NCI-H226 (cell line): ENCODE data around the gene RNF17.
A peak's percentile ranks its signal among the peaks of the same experiment; 100 is the strongest.

Source experiments
- DNase-seq: peaks from one replicate; pipeline ENCODE4 v3.0.0-alpha.2; 2015

Gene RNF17

DNA sequence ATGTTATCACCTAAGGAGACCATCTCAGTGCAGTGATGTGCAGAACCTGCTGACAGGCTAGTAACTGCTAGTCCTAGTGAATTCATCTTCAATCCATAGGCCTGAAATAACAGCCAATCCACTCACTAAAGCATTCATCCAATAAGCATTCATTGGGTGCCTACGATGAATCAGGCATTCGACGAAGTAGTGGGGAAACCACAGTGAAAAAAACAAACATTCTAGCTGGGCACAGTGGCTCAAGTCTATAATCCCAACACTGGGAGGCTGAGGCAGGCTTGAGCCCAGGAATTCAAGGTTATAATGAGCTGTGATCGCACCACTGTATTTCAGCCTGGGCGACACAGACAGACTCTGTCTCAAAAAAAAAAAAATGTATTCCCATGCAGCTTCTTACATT is 135.6 kb downstream of the RNF17 start:
- DNase-seq = no peak

DNA sequence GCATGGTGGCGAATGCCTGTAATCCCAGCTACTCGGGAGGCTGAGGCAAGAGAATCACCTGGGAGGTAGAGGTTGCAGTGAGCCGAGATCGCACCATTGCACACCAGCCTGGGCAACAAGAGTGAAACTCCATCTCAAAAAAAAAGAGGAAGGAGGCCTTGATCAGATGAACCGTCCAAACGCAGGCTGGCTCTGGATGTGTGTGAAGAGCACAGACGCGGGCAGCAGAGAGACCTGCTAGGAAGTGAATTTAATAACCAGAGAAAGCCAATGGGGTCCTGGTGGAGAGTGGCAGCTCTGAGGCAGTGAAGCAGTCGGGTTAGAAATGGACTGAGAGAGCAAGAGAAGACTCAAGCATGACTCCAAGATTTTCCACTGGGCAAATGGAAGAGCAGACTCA is 136.5 kb downstream of the RNF17 start:
- no peak for DNase-seq

DNA sequence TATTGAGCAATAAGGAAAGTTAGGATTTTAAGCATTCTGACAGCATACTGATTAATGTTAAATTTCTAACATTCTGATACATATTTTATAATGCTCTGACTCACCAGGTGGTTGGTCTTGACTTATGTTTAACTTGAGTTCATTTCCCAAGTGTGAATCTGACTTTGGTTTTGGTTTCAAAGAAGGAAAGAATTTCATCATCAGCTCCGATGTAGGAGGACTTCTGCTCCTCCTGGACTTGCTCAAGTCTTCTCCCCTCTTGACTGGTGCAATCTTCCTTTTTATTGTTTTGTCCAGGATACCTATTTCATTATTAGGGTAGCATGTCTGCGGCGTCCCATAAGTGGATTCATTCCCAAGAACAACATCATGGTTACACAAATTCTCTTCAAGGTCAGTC is 141.3 kb downstream of the RNF17 start:
- no peak for DNase-seq

DNA sequence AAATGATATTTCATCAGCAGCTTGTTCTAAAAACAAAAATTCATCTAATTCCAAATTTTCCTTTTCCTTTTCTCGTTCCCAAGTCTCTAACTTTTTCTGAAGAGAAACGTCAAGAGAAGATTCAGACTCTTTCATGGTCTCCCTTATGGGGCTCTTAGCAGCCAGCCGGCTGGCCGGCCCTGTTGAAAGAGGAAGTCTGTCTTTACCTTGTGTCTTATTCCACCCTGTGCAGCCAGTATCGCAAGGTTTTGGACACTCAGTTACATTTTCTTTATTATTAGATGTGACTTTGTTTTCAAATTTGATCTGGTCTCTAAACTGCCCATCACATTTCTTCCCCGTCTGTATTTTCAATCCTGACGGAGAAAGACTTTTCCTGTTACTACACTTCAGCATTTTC is 142.3 kb downstream of the RNF17 start:
- DNase-seq = no peak

DNA sequence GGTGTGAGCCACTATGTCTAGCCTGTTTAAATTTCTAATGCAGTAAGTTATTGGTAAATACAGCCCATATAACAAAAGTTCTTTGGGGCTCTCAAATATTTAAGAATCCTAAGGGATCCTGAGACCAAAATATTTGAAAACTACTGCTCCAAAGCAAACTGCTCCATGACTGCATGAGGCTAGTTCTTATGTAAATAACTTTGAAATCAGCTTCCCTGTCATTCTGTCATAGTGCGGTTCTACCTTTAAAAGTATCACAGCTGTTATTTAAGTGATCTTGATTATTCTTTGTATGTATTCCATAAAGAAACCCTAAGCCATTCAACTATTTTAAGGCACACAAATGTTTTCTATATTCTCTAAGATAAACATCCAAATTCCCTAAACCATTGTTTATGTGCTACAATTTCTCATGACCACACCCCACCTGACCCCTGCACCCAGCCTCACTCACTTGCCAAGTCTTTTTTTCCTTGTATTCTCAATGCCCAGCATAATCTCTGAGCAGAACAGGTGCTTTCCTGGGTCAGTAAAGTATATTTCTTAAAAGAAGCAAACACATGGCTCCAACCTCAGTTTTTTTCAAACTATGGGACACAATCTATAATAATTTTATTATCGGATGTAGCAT is 146.6 kb downstream of the RNF17 start:
- no peak for DNase-seq

DNA sequence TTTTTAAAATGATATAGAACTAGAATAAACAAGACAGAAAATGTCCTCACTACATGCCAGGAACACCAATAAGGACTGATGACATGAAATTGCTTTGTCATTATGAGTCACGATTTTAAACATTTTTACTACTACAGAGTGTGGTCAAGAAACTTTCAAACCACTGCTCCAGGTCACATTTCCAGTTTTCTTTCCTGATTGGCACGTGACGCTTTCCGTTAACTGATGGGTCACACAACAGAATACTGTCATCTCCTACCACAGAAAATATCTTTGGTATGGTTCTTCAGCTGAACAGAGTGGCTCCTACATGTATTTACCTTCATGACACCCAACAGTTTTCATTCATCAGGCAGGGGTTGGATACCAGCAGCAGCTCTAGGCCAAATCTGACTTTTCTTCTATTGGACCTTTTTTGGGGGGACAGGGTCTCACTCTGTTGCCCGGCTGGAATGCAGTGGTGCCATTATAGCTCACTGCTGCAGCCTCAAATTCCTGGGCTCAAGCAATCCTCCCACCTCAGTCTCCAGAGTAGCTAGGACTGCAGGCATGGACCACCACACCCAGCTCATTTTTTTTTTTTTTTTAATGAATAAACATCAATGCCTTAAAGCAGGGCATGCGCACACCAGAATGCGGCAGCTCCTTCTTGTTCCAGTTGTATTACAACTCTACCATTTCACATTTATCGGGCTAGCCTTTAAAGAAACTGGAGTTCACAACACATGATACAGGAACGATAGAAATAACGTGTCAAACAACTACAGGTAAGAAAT is 147.4 kb downstream of the RNF17 start:
- DNase-seq = no peak

DNA sequence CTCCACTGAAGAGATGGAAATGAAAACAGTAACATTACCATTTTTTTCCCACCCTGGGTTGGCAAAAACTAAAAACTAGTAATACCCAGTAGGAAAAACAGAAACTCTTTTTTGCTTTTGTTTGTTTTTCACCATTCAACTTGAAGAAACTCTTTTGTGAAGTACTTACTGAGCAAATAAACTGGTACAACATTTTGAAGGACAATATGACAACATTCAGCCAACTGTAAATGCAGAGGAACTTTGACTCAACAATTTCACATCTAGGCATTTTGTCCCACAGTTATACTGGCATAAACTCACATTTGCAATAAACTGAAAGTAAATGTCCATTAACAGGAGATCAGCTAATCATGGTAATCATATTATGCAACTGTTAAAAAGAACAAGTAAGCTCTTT is 152.5 kb downstream of the RNF17 start:
- DNase-seq = no peak

DNA sequence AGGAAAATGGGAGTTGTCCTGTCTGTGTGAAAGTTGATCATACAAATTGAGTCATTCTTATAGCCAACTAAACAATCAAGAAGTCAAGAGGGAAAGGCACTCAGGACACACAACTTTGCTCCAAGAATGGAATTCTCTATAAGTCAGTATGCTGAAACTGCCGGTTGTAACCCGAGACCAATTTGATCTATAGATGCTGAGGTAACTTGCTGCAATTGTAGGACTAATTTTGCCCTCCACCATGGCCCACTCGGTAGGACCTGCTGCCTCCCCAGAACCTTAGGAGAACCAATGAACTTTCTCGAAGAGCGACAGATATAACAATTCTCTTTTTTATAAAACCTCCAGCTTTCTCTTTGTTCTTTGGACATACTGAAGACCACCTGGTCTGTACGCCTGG is 157.0 kb downstream of the RNF17 start:
- no peak for DNase-seq

DNA sequence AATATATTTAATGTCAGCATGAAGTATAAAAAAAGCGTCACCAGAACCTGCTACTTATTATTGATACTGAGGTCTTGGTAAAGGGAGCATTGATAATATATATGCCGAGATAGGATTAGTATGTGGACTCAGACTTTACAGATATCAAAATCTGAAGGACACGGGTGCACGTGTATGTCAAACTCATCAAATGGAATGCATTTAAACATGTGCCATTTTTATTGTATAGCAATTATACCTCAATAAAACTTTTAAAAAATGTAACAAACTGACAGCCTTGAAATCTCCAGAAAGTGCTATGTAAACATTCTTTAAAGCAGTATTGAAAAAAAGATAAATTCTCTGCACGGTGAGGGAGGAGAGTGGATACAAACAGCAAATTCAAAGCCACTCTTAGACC is 157.9 kb downstream of the RNF17 start:
- no peak for DNase-seq

DNA sequence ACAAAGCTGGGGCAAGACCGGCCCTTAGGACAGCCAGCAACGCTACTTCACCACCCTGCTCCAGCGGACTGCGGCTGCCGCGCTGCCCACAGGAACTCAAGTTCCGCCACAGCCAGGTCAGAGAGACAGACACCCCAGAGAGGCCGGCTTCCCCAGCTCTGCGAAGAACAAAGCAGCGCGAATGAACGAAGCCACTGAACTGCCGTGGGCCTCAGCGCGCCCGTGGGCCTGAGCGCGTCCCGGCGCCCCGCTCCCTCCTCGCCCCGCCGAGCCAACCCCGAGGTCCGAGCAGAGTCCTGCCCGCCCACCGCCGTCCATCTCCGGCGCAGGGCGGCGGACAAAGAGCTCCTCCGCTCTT is 158.4 kb downstream of the RNF17 start:
- DNase-seq = peak; percentile 1

DNA sequence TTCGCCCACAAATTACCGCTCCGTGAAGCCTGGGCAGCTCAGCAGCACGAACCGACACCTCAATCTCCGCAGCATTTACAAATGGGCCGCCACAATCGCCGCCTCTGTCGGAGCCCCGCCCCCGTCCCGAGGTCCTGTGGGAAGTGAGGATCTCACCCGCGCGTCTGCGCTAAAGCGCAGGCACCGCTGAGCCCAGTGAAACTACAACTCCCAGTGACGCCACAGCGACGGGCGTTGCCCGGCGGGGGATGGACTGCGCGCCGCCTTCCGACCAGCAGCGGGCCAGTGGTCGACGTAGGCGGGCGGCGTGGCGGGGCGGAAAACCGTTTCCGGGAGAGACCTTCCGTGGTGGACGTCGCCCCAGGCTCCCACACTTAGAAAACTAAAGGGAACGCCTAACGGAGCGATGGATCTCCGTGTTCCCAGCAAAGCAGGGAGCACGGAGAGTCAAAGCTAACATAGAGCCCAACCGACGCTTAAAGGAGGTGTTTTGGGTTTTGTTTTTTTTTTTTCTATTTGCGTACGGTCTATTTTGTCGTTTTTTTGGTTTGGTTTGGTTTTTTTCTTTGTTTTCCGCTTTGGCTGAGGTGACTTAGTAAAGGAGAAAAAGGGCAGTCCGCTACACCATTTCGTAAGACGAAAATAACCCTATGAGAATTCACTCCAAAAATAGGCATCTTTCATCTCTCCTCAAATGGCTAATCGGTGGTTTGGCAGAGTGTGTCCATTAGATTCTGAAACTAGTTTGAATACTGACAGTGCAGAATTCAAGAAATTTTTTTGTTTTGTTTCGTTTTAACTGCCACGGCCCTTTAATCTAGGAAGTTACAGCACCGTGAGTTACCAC is 159.0 kb downstream of the RNF17 start:
- peak; percentile 85 for DNase-seq

DNA sequence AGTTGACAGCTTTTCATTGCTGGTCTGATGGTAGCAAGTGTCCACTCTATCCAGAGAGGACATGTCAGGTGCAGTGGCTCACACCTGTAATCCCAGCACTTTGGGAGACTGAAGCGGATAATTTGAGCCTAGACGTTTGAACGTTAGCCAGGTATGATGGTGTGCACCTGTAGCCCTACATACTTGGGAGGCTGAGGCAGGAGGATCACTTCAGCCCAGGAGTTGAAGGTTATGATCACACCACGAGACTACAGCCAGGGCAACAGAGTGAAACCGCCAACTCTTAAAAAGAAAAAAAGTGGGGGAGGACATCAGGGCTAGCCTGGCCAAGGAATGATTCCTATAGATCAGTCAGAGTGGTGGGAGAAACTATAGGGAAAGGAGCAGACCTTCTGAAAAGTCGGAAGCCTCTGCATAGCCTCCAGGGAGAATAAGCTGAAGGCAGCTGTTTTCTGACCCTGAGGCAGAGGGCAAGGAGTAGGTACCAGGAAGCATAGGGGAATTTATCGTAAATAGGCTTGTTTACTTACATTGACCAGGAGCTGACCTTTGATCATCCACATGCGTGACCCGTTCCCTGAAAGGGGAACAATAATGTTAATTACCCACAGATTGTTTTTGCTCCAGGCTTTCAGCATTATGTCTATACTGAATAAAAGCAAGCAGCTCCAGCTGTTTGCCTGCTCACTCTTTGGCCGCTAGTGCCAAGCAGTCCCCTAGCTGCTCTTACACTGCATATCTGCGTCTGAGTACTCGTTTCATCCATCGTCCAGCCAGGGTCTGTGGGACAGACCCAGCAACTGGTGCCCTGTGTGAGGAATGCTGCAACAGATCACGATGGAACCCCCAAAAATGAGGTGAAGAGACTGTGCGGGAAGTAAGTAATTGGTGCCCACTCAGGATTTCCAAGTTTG is 161.6 kb downstream of the RNF17 start:
- no peak for DNase-seq

DNA sequence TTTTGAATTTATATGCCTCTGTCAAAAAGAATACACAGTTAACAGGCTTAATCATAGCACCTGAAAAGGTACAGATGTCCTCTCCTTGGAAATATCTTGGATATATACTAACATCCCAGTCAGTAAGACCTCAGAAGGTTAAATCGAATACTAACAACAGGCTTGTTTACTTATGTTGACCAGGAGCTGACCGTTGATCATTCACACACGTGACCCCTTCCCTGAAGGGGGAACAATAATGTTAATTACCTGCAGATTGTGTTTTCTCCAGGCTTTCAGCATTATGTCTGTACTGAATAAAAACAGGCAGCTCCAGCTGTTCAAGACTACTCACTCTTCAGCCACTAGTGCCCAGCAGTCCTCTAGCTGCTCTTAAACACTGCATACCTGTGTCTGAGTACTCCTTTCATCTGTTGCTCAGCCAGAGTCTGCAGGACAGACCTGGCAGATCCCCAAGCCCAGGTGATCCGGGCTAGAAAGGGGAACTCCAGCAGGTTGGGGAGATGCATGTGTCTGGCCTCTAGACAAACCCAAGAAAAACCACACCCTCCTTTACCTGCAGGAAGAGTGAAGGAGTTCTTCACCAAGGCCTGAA is 163.9 kb downstream of the RNF17 start:
- no peak for DNase-seq

DNA sequence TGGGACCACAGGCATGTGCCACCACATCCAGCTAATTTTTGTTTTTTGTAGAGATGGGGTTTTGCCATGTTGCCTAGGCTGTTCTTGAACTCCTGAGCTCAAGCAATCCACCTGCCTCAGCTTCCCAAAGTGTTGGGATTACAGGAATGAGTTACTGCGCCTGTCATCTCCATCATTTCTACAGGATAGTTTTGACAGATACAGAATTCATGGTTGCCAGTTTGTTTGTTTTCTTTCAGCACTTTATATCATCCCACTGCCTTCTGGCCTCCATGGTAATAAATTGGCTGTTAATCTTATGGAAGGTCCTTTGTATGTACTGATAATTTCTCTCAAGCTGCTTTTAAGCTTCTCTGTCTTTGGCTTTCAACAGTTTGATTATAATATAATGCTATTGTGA is 165.2 kb downstream of the RNF17 start:
- no peak for DNase-seq
